GM21723 (cell line): ENCODE results near the gene SPARC.

Source experiments
- ATAC-seq: cut with Tn5 transposase; IDR thresholded peaks from one replicate; pipeline ENCODE4 v1.9.1; 2021; ENCODE audit warnings: mild to moderate bottlenecking, moderate library complexity; ENCODE audit not compliant: unreplicated experiment

Gene SPARC

DNA sequence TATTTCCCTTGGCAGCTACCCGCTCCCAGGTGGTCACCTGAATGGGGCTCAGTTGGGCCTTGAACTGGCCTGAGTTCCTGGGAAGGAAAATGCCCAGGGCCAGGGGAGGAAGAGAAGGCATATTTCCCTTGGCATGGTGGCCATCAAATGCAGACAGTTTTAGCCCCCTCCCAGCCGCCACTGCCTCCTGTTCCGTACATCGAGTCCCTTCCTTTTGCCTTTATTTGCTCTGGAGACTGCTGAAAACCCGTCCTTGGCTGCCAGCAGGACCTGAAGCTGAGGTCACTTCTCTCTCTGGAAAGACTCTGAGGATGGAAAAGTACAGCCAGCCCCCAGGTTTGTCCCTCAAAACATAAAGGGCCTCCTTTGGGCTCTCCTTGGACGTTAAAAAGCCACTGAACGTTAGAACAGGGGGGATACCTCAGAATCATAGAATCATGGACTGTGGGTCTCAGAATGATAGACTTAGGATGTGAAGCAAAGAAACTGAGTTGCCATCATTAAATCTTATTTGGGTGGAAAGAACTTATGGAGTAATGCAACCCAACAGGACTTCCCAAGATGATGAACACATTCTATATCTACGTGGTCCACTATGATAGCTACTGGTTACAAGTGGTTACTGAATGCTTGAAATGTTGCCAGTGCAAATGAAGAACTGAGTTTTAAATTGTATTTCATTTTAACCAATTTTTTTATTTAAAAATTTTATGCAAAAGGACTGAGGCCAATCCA, 7.1 kb downstream of the SPARC start:
- no peak for ATAC-seq

DNA sequence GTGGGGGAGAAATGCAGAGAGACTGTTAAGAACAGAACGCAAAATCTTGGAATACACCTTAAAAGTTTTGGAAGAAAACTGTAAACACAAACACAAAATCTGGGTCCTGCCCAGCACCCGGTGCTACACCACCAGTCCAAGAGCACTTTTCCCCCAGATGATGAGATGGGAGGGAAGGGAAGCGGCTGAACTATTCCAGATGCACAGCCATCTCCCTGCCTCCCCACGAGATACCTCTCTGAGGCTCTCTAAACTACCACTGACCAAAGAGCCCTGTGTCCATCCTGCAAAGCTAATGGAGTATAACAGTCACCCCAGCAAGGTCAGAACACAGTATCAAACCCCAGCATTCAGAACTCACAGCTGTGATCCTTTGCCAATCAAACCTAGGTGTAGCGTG, 8.0 kb downstream of the SPARC start:
- no peak for ATAC-seq

DNA sequence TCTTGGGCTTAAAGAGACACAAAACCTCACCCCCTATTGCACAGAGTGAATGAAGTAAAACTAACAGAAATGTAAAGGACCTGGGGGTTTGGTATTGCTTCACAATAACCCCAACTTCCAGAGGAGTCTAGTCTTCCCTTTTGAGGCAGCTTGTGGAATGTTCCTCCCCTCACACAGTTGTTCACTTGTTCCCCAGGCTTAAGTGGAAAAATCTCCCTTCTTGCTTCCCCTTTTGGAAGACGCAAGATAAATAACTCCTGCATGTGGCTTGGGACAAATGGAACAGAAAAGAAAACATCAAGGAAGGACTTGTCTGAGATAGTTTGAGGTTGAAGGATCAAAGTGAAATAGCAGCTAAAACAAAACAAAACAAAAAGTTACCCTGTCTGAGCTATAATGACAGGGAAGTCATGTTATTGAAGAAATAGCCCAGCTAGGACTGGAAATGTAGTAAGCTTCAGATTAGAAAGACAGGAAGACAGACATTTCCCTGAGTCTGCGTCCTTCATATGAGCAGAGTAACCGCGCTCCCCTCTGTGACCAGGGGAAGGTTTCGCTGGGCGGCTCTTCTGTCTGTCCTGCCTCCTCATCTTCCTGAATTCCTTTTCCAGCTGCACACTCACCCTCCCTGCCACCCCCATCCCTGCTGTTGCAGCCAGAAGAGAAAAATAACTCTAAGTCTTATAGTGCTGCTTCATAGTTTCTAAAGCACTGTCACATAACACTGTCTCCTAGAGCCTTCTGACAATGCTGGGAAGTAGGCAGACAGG, 8.8 kb downstream of the SPARC start:
- ATAC-seq: no peak

DNA sequence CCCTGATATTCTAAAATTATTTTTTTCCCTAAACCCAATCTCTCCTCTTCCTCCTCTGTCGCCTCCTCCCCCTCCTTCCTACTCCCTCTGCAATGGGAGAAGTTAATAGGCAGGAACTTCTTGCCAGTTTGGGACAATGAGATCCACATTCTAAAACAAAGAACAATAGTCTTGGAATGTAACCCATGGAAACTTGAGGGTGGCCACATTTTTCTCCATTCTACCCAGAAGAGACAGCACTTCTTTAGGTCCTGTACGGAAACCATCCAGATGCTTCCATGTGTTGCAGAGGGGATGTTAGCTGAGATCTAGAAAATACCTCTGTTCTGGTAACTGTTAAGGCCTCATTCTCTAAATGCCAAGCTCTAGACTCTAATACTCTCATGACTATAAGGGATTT, 10.0 kb downstream of the SPARC start:
- no peak for ATAC-seq

DNA sequence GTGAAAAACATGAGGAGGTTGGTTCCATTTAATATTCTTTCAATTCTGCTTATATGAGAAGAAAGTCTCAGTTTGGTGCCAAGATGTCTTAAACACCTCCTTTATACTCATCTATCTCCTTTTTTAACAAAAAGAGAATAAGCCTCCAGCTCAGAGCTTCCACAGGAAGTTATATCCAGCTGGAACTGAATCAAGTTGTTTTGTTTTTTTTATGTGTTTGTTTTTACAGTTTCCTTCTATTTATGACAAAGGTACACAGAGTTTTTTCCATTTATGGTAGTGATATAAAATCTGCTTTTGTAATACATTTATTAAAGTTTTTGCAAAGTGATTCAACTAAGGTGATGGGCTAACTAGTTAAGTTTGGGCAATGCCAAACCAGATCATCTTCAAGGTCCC, 10.4 kb downstream of the SPARC start:
- no peak for ATAC-seq

DNA sequence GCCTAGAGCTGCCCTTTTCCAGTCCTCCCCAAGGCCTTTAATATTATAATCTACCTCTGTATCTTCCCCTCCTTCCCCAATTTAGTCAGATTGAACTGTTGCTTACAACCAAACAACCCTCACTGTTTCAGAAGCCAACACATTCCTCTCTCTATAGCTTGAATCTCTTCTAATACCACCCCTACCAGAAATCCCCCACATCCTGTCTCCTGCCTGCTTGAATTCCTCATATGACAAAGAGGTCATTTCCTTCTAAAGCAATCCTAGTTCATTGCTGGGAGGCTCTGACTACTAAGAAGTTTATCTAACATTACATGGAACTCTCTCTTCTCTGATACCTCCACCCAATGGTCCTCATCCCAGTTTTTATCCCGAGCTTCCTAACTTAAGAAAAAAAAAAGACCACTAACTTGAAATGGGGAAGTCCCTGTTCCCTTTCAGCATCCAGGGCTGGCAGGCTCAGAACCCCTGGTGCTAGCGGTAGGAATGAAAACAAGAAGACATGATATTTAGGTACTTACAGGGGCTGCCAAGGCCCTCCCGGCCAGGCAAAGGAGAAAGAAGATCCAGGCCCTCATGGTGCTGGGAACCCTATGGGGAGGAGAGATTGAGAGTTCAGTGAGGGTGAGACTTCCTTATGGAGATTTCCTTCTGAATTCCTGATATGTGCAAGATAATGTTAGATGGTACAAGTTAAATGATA, 11.0 kb downstream of the SPARC start:
- no peak for ATAC-seq

DNA sequence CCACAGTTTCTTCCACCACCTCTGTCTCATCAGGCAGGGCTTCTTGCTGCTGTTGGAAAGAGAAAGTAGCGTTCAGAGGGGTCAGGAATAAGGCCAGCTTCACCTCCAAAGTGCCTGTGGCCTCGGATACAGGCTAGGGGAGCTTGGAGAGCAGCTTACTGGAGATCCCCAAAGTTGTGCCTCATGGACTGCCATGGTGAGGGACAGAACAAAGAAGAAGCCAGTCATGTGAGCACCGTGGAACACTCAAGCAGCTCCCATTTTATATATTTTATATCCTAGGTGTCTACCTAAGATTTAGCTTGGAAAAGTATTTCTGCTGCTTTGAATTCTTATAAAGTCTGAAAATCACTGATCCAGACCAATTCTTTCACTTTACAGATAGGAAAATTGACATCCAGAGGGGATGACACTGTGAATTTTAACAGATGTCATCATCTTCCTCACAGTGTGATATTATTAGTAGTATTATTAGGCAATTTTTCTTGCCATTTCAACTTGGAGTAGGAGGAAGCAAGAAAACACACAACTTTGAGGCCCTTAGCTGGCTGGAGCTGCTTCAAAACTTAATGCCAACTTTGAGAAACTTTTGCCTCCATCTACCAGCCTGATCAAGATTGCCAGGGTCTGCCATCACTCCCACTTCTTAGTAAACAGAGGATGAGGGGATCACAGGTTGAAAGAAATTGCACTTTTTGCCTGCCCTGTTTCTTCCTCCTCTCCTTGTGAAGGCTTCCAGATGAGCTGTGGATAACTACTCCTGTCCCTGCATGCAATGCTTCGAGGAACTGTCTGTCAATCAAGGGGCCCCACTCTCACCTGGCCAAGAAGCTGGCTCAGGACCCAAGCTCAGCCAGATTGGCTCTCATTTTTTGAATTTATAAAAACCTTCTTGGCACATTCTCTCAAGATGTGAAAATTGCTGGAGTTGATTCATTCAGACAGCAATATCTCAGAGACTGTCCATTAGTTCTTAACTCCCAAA, 11.8 kb downstream of the SPARC start:
- ATAC-seq: no peak

DNA sequence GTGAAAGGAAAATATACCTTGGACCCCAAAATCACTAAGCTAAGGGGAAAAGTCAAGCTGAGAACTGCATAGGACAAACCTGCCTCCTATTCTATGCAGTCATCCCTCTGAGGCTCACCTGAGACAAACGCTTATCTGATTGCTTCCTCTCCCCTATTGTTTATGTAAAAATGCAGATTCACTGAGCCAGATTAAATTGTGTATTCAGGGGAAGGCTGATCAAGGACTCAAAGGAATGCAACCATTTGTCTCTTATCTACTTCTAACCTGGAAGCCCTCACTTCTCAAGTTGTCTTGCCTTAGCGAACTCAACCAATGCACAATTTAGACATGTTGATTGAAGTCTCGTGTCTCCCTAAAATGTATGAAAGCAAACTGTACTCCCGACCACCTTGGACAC, 13.3 kb downstream of the SPARC start:
- ATAC-seq: no peak

DNA sequence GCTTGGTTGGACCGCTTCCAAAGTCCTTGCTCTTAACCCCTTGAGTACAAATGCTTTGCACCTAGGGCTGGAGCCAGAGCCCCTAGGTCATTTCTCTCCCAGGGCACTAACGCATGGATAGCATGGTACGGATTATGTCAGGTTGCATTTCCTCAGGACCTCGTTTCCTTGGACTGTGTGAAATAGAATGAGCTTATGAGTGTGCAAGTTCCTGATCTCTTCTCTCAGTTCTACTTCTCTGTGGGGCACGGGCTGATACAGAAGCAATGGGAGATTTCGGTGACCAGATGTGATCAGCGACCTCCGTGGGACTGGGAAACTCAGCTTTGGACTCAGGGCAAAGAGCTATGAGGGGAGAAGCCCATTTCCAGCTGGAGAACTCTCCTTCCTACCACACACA, 14.2 kb downstream of the SPARC start:
- no peak for ATAC-seq

DNA sequence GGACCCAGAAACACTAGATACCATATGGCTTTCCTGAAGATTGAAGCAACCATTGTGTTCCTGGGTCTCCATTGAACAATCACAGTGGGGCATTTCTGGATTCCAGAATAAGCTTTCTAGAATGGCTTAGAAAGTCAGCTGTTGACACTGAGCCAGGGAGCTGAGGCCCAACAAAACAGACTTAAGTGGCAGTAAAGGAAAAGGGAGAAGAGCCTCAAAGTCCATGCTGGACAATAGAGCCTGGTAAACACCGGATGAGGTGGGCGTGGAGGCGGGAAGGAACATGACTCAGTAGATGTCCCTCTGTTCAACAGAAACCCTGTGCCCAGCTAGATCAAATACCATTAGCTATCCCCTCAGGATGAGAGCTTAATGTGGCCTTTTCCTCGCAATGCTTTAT, 14.8 kb downstream of the SPARC start:
- no peak for ATAC-seq

DNA sequence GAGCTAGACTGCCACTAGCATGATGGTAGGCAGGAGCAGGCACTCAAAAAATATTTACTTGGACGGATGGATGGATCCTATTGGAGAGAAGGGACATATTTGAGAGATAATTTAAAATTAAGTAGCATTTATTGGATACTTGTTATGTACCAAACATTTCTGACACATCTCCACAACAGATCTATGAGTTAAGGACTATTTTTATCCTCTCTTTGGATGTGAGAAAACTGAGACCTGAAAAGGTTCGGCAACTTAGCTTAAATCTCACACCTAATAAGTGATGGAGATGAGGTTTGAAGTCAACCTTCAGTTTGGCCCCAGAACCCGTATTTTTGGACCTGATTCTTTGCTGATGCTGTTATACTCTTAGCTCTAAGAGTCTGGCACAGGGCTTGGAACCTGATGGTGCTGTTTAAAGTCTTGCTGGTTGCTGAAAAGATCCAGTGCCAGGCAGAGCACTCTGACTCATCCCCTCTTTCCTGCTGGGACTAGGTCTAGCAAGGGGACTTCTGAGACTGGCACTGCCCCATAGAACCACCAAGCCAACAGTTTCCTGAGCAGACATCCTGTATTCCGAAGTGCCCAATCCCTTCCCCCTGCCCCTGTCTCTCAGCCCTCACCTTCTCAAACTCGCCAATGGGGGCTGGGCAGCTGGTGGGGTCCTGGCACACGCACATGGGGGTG, 15.6 kb downstream of the SPARC start:
- no peak for ATAC-seq

DNA sequence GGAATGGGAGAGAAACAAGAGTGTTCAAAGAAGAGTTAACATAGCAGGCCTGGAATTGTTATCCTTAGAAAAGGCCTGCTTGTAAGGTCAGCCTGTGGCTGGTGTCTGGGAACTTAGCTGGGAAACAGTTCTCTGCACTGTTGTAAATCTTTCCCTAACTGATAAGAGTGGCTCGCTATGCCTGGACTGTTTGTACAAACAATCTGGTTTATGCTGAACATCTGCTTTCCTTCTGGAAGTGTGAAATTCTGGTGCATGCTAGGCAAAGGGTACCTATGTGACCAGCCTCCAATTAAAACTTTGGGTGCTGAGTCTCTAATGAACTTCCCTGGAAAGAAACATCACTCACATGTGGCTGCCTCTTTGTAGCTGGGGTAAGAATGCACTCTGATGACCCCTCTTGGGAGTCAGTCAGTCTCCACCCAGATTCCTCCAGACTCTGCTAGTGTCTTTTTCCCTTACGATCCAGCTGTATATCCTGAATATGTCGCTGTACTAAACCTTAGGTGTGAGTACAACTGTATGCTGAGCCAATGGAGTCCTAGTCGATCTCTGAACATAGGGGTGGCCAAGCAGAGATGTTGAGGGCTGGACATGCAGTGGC, 16.5 kb downstream of the SPARC start:
- no peak for ATAC-seq

DNA sequence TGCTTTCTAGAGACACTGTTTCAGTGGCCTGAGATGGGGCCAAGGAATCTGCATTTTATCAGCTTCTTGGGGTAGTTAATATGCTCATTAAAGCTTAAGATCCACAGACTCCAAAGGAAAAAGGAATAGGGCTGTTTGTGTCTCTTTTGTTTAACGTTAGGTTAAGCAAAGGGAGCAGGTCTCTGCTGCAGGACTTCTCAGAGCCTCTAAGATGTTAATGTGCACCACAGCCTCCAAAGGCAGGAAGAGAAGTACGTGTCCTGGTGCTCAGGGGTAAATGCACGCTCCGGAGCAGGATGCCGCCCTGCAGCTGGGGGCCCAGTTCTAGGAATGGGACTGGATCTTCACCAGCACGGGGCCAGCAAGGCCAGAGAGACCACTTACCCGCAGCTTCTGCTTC, 19.6 kb downstream of the SPARC start:
- no peak for ATAC-seq

DNA sequence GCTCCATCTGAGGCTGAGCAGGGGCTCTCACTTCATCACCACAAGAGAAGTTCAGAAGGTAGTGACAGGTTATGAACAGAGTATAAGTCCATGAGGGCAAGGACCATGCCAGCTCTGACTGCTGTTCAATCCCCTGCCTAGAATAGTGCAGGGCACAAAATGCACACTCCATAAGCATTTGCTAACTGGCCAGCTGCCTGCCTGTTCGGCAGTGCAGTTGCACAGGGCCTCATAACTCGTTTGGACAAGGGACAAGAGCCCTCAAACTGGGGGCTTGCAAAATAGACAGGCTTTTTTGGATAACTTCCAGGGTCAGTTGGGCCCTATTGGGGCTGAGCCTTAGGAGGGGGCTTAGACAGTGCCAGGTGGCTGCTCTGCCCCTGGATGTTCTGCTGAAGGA, 21.1 kb downstream of the SPARC start:
- ATAC-seq: no peak

DNA sequence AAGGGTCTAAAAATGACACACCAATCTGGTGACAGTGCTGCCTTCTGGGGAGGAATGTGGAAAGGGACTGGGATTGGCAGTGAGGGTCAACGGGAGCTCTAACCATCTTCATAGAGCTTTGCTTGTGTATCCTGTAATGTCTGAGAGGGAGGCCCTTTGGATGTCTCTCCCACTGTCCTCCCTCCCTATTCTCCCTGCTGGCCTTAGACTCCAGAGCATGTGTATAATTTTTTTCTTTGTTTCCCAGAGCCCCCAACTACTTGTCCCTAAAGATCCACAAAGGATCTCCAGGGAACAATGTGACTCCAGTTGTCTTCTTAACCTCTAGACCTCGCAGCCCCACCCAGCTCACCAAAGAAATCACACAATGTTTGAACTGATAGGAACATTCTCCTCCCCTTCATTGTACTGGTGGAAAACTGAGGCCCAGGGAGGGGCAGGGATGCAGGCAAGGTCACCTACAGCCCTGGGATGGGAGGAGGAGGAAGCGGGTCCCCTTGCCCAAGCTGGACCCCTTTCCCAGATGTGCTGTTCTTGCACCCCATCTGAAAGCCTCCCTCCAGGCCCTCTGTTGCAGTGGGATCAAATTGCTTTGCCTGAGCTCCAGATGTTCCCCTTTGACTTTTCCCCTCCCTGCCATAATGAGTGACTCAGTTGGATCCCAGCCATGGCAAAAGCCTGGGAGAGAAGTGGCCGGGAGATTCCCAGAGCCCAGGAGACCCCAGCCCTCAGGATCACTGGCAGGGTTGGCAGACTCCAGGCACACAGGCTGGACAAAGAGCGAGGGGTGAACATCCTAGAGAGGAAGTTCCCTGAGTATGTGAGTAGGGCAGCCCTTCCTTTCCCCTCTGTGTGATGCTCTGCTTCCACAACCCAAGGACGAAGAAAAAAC, 21.8 kb downstream of the SPARC start:
- ATAC-seq: no peak

DNA sequence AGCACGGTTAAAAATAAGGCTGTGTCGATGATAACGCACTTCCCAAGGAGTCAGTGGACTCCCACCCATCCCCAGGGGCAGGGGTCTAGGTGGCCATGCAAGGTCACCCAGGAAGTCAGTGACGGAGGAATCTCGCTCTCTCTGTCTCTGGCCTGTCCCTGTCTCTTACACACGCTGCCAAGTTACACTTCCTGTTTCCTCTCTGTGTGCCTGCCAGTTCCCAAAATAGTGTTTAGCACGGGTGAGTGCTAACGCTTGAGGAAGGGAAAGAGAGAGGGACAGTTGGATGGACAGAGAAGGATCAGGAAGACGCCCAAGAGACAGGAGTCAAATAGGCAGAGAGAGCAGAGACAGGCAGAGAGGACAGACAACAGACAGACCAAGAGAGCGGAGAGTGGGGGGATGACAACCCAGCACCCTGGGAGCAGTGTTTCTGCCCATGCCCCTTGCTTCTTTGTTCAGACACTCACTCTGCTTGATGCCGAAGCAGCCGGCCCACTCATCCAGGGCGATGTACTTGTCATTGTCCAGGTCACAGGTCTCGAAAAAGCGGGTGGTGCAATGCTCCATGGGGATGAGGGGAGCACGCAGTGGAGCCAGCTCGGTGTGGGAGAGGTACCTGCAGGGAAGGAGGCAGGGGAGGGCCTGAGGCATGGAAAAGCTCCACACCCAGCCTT, 23.0 kb downstream of the SPARC start:
- no peak for ATAC-seq

DNA sequence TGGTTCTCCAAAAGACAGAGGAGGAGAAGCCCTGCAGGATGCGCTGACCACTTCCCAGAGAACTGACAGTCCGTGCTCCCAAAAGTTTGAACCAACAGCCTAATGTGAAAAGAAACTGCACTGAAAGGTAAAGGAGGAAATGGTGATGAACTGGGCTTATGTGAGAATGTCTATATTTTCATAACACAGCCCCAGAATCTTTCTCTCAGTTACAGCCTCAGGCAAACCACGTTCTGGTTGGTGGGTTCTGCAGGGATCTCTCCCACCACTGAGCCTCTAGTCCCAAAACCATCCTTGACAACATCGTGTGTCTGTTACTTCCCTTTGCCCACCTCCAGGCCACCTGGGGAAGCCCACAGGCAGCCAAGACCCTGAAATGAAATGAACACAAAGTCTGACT, 23.9 kb downstream of the SPARC start:
- peak; percentile 48 for ATAC-seq
